Testis (tissue), 2 donors: ENCODE data around the gene ZBTB26.

Source experiments
- CTCF ChIP-seq, 3 experiments: fragments of 450-650 bp in 2 of 3; fragments of 200-600 bp in 1 of 3; sonication (generic) in 1 of 3; IDR thresholded peaks; one replicate each; pipeline ENCODE4 v1.5.1; 2016 to 2019; ENCODE audit warnings: antibody characterized with exemption in 3 of 3, mild to moderate bottlenecking in 2 of 3, moderate library complexity in 1 of 3
- POLR2A ChIP-seq: fragments of 450-650 bp; IDR thresholded peaks from one replicate; pipeline ENCODE4 v1.6.1; 2017; ENCODE audit warnings: antibody characterized with exemption, mild to moderate bottlenecking, moderate library complexity

- no peak for TF ChIP-seq POLR2A
- TF ChIP-seq CTCF (IDR thresholded peaks at IDR 0.05), result no peak
These were observed 47.3 kb upstream of the ZBTB26 start for GRCh38 chr9:122978601-122979000.
